Stomach (tissue), 4 donors: ENCODE data around the gene SLC25A28.

Source experiments
- EP300 ChIP-seq: sonication (generic); formaldehyde crosslinking; IDR thresholded peaks from one replicate; pipeline ENCODE4 v1.6.1; 2017; ENCODE audit warnings: antibody characterized with exemption
- TF ChIP-seq, protein P1 (sequence below), 7 experiments: fragments of 450-650 bp in 4 of 7; fragments of 200-600 bp in 3 of 7; sonication (generic) in 3 of 7; IDR thresholded peaks; one replicate each; pipeline ENCODE4 v1.5.1; 2016 to 2019; ENCODE audit warnings: antibody characterized with exemption in 7 of 7, control low read depth in 2 of 7, mild to moderate bottlenecking in 1 of 7

DNA sequence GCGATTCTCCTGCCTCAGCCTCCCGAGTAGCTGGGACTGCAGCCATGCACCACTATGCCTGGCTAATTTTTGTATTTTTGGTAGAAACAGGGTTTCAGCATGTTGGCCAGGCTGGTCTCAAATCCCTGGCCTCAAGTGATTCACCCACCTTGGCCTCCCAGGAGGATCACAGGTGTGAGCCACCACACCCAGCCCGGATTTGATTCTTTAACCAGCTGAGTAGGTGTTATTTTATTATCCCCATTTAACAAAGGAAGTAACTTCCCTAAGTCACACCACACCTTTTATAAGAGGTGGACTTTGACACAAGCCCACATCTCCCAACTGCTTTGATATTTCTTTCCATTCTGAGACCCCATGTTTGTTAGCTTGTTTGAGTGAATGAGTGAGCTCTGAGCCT lies 25.0 kb downstream of the SLC25A28 start:
- no peak for TF ChIP-seq EP300
- TF ChIP-seq, protein P1, sequence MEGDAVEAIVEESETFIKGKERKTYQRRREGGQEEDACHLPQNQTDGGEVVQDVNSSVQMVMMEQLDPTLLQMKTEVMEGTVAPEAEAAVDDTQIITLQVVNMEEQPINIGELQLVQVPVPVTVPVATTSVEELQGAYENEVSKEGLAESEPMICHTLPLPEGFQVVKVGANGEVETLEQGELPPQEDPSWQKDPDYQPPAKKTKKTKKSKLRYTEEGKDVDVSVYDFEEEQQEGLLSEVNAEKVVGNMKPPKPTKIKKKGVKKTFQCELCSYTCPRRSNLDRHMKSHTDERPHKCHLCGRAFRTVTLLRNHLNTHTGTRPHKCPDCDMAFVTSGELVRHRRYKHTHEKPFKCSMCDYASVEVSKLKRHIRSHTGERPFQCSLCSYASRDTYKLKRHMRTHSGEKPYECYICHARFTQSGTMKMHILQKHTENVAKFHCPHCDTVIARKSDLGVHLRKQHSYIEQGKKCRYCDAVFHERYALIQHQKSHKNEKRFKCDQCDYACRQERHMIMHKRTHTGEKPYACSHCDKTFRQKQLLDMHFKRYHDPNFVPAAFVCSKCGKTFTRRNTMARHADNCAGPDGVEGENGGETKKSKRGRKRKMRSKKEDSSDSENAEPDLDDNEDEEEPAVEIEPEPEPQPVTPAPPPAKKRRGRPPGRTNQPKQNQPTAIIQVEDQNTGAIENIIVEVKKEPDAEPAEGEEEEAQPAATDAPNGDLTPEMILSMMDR (IDR thresholded peaks at IDR 0.05), result no peak
